ENCODE measurements around the gene KLK12. TPM values are rescaled to one million over a fixed set of nuclear protein-coding genes. Genes with fewer than 3 reads are reported as not detected.
"Not testable (repeated sequence)": the region's sequence is repeated elsewhere in the genome, so short reads cannot be mapped to it uniquely, and the experiment has no call there.

The KLK12 gene
- total RNA-seq, 6 donors from 2014 or later: 0.54 to 2.0 TPM; not detected in 4

DNA sequence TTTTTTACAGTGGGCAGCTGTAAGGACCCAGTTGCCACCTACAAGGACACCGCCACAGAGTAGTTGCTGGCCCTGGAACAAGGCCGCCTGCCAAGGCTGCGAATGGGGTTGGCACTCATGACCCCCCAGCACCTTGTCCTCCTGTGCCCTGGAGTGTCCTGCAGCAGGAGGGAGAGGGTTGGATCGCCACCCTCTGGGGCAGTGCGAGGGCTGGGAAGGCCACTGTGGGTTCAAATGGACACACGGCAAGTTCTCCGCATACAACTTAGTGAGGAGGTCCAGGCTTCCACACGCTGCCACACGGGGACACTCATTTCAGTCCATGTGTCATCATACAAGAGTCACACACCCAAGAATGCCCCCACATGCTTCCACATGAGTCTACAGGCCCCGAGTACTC is 34.4 kb downstream of the KLK12 start:
- H3K27ac ChIP-seq: no peak overlapping the region
- peaks cover 0 to 15% (median 3%) of the 10 kb centered on the region in 4 donors for H3K27me3 ChIP-seq
- 89 to 94% methylated on average over 5 to 10 of the region's 10 CpGs for WGBS, 2 donors
- no peaks in the 10 kb centered on the region for H3K9me3 ChIP-seq
- H3K4me3 ChIP-seq: no peak overlapping the region
- ATAC-seq (ENCODE audit: low FRiP score in 2 of 2): no peak
- no peak for DNase-seq
- TF ChIP-seq, protein P1, sequence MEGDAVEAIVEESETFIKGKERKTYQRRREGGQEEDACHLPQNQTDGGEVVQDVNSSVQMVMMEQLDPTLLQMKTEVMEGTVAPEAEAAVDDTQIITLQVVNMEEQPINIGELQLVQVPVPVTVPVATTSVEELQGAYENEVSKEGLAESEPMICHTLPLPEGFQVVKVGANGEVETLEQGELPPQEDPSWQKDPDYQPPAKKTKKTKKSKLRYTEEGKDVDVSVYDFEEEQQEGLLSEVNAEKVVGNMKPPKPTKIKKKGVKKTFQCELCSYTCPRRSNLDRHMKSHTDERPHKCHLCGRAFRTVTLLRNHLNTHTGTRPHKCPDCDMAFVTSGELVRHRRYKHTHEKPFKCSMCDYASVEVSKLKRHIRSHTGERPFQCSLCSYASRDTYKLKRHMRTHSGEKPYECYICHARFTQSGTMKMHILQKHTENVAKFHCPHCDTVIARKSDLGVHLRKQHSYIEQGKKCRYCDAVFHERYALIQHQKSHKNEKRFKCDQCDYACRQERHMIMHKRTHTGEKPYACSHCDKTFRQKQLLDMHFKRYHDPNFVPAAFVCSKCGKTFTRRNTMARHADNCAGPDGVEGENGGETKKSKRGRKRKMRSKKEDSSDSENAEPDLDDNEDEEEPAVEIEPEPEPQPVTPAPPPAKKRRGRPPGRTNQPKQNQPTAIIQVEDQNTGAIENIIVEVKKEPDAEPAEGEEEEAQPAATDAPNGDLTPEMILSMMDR (IDR thresholded peaks at IDR 0.05): no peak
- TF ChIP-seq POLR2A (IDR thresholded peaks at IDR 0.05) (no peak), POLR2AphosphoS5 (IDR thresholded peaks at IDR 0.05) (no peak), EP300 (IDR thresholded peaks at IDR 0.05) (no peak)
- no peaks in the 10 kb centered on the region for H3K36me3 ChIP-seq
- H3K4me1 ChIP-seq: peaks cover 0 to 6% (median 0%) of the 10 kb centered on the region in 4 donors

DNA sequence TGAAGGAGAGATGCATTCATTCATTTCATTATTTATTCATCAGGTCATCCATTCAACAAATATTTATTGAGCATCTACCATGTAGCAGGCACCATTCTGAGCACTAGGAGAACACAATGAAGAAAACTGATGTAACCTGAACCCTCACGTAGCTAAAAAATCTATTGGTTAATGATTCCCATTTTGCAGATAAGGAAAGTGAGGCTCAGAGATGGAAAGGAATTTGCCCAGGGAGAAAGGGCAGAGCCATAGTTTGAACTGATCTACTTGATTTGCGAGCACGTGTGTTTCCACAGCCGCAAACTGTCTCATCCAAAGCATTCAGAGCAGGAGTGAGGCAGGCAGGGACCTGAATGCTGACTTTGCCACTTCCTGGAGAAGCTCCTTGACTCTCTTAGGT is 36.1 kb downstream of the KLK12 start:
- Histone ChIP-seq H3K4me3 (no peak overlapping the region), H3K4me1 (peaks cover 0 to 6% (median 0%) of the 10 kb centered on the region in 4 donors), H3K27ac (no peak overlapping the region), H3K36me3 (no peaks in the 10 kb centered on the region), H3K27me3 (peaks cover 0 to 15% (median 3%) of the 10 kb centered on the region in 4 donors), H3K9me3 (no peaks in the 10 kb centered on the region)
- ATAC-seq (ENCODE audit: low FRiP score in 2 of 2): no peak
- TF ChIP-seq, protein P1 (IDR thresholded peaks at IDR 0.05): no peak
- TF ChIP-seq POLR2A (IDR thresholded peaks at IDR 0.05) (no peak), EP300 (IDR thresholded peaks at IDR 0.05) (no peak), POLR2AphosphoS5 (IDR thresholded peaks at IDR 0.05) (no peak)
- WGBS, 2 donors: 75 to 78% methylated on average over 4 of the region's 4 CpGs
- no peak for DNase-seq

DNA sequence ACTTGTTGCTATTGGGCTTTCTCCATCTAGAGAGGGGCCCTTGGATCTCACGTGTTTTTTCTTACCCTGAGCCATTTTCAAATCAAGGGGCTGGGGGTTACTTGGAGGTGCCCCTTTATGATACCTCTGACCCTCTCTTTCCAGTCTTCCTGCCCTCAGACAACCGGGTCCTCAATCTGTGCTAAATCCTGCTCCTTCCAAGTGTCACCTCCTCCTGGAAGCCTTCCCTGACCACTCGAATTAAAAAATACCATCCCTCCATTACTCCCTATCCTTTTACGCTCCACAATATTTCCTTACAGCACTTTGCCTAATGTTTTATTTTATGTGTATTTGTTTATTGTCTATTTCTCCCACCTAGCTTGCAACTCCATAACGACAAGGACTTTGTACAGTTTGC is 36.7 kb downstream of the KLK12 start:
- no peak for ATAC-seq (ENCODE audit: low FRiP score in 2 of 2)
- DNase-seq: no peak
- no peak overlapping the region for H3K27ac ChIP-seq
- no peaks in the 10 kb centered on the region for H3K9me3 ChIP-seq
- H3K27me3 ChIP-seq: peaks cover 0 to 15% (median 3%) of the 10 kb centered on the region in 4 donors
- no peak for TF ChIP-seq POLR2A (IDR thresholded peaks at IDR 0.05)
- no peak for TF ChIP-seq POLR2AphosphoS5 (IDR thresholded peaks at IDR 0.05)
- TF ChIP-seq, protein P1 (IDR thresholded peaks at IDR 0.05): no peak
- no peak for TF ChIP-seq EP300 (IDR thresholded peaks at IDR 0.05)
- no peaks in the 10 kb centered on the region for H3K36me3 ChIP-seq
- H3K4me3 ChIP-seq: no peak overlapping the region
- peaks cover 0 to 6% (median 0%) of the 10 kb centered on the region in 4 donors for H3K4me1 ChIP-seq
- 65% methylated on average over 5 of the region's 5 CpGs for WGBS, 2 donors

DNA sequence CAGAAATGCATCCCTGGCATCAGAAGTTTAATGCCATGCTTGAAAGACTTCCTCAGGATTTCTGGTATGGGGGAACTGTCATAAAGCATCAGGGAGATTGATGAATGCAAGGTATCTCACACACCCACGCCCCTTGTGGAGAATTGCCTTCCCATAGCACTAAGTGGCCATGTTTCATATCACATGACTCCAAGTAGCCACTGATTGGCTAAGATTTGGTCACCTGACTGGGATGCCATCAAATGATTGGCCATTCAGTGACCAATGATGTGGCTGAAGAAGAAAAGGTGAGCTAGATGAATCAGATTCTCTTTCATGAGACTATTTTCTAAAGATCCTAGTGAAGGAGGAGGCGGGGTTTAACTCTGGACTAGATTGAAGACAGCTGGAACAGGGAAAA is 40.7 kb downstream of the KLK12 start:
- ATAC-seq (ENCODE audit: low FRiP score in 2 of 2): no peak
- Histone ChIP-seq H3K4me3 (no peak overlapping the region), H3K27ac (no peak overlapping the region), H3K36me3 (no peaks in the 10 kb centered on the region), H3K27me3 (no peaks in the 10 kb centered on the region), H3K9me3 (no peaks in the 10 kb centered on the region), H3K4me1 (no peaks in the 10 kb centered on the region)
- no peak for DNase-seq
- WGBS, 2 donors: 68 to 76% methylated on average over 2 of the region's 2 CpGs
- TF ChIP-seq, protein P1 (IDR thresholded peaks at IDR 0.05): no peak
- no peak for TF ChIP-seq EP300 (IDR thresholded peaks at IDR 0.05)
- no peak for TF ChIP-seq POLR2A (IDR thresholded peaks at IDR 0.05)
- no peak for TF ChIP-seq POLR2AphosphoS5 (IDR thresholded peaks at IDR 0.05)

DNA sequence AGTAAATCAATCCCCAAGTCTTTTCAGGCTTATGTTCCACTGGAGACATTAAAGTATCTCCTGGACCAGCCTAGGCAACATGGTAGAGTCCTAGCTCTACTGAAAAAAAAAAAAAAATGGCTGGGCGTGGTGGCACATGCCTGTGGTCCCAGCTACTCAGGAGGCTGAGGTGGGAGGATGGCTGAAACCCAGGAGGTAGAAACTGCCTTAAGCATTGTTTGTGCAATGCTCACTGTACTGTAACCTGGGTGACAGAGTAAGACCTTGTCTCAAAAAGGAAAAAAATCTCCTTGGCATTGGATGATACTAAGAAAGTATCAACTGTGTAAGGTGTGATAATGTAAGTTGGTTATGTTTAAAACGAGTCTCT is 42.2 kb downstream of the KLK12 start:
- TF ChIP-seq, protein P1 (IDR thresholded peaks at IDR 0.05): no peak
- no peak for TF ChIP-seq POLR2A (IDR thresholded peaks at IDR 0.05)
- TF ChIP-seq EP300 (IDR thresholded peaks at IDR 0.05): no peak
- no peak for TF ChIP-seq POLR2AphosphoS5 (IDR thresholded peaks at IDR 0.05)
- WGBS, 2 donors: 62 to 69% methylated on average over 2 of the region's 2 CpGs
- H3K9me3 ChIP-seq: no peaks in the 10 kb centered on the region
- no peaks in the 10 kb centered on the region for H3K27me3 ChIP-seq
- H3K36me3 ChIP-seq: no peaks in the 10 kb centered on the region
- no peak for DNase-seq
- H3K4me1 ChIP-seq: no peaks in the 10 kb centered on the region
- no peak overlapping the region for H3K27ac ChIP-seq
- no peak overlapping the region for H3K4me3 ChIP-seq
- ATAC-seq (ENCODE audit: low FRiP score in 2 of 2): no peak

DNA sequence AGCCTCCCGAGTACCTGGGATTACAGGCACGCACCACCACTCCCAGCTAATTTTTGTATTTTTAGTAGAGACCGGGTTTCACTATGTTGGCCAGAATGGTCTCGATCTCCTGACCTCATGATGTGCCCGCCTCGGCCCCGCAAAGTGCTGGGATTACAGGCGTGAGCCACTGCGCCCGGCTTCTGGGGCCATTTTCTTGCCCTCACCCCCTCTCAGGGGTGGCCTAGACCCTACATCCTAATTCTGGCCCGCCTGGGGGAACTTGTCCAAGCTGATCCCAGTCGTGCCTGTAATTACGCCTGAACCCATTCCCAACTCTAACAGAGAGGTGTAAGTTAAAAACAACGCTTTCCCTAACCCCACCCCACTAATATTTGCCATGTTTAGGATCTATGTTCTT is 50.4 kb downstream of the KLK12 start:
- not testable (repeated sequence) for H3K4me3 ChIP-seq; H3K27me3 ChIP-seq; ATAC-seq (ENCODE audit: low FRiP score in 2 of 2); H3K36me3 ChIP-seq; H3K9me3 ChIP-seq; DNase-seq; H3K27ac ChIP-seq; H3K4me1 ChIP-seq
- 76 to 78% methylated on average over 12 to 14 of the region's 14 CpGs for WGBS, 2 donors

Data from upper lobe of left lung (tissue), 6 donors.